ENCODE results near the gene DAND5. TPM values are rescaled to one million over a fixed set of nuclear protein-coding genes. Genes with fewer than 3 reads are reported as not detected.

DAND5 gene
- total and polyA plus RNA-seq, 10 of the 15 experiments (the other 5 are each of a cell fraction or from before 2014, with no cell fraction given), result 0.06 to 0.15 (median 0.12) TPM; not detected in 5

- TF ChIP-seq EZH2 (IDR thresholded peaks at IDR 0.05; ENCODE audit: borderline replicate concordance, control insufficient read depth, low read depth, low read length) (no peak), NBN (IDR thresholded peaks at IDR 0.05) (peak; percentile 99), IRF5 (IDR thresholded peaks at IDR 0.05; ENCODE audit: borderline replicate concordance) (no peak), SPI1 (IDR thresholded peaks at IDR 0.05; ENCODE audit: borderline replicate concordance, insufficient read depth, low read depth, low read length) (no peak), BMI1 (IDR thresholded peaks at IDR 0.05; ENCODE audit: borderline replicate concordance) (peak; percentile 9; the same call in 1 of the 2 replicates), RBBP5 (conservative IDR thresholded peaks at IDR 0.05) (no peak), POLR2AphosphoS5 (IDR thresholded peaks at IDR 0.05; ENCODE audit: low read length) (peak; percentile 95), SIN3A (IDR thresholded peaks at IDR 0.05; ENCODE audit: low read depth, low read length) (peak; percentile 84; the same call in 1 of the 2 replicates), CBX3 (IDR thresholded peaks at IDR 0.05; ENCODE audit: borderline replicate concordance, low read depth) (no peak), RAD51 (IDR thresholded peaks at IDR 0.05) (peak; percentile 96), SP1 (IDR thresholded peaks at IDR 0.05; ENCODE audit: low read depth, low read length) (peak; percentile 57), SMAD5 (IDR thresholded peaks at IDR 0.05; ENCODE audit: low read depth) (peak; percentile 82; the same call in 1 of the 2 replicates), FOS (IDR thresholded peaks at IDR 0.05; ENCODE audit: borderline replicate concordance, extremely low read depth, insufficient read length) (no peak), PRDM15 (CRISPR knock-in tag; IDR thresholded peaks at IDR 0.05) (peak; percentile 64), CBX5 (IDR thresholded peaks at IDR 0.05; ENCODE audit: low read depth) (no peak), DPF2 (IDR thresholded peaks at IDR 0.05) (peak; percentile 65; the same call in 1 of the 2 replicates), ESRRA (IDR thresholded peaks at IDR 0.05; ENCODE audit: low read length) (no peak), YY1 (IDR thresholded peaks at IDR 0.05; ENCODE audit: low read depth, low read length) (peak; percentile 99), MEF2A (IDR thresholded peaks at IDR 0.05; ENCODE audit: insufficient read depth, low read depth, low read length) (no peak)
- TF ChIP-seq, protein P1, sequence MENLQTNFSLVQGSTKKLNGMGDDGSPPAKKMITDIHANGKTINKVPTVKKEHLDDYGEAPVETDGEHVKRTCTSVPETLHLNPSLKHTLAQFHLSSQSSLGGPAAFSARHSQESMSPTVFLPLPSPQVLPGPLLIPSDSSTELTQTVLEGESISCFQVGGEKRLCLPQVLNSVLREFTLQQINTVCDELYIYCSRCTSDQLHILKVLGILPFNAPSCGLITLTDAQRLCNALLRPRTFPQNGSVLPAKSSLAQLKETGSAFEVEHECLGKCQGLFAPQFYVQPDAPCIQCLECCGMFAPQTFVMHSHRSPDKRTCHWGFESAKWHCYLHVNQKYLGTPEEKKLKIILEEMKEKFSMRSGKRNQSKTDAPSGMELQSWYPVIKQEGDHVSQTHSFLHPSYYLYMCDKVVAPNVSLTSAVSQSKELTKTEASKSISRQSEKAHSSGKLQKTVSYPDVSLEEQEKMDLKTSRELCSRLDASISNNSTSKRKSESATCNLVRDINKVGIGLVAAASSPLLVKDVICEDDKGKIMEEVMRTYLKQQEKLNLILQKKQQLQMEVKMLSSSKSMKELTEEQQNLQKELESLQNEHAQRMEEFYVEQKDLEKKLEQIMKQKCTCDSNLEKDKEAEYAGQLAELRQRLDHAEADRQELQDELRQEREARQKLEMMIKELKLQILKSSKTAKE (IDR thresholded peaks at IDR 0.05; ENCODE audit: low read depth, poor library complexity, severe bottlenecking), result no peak
- TF ChIP-seq, protein P2, sequence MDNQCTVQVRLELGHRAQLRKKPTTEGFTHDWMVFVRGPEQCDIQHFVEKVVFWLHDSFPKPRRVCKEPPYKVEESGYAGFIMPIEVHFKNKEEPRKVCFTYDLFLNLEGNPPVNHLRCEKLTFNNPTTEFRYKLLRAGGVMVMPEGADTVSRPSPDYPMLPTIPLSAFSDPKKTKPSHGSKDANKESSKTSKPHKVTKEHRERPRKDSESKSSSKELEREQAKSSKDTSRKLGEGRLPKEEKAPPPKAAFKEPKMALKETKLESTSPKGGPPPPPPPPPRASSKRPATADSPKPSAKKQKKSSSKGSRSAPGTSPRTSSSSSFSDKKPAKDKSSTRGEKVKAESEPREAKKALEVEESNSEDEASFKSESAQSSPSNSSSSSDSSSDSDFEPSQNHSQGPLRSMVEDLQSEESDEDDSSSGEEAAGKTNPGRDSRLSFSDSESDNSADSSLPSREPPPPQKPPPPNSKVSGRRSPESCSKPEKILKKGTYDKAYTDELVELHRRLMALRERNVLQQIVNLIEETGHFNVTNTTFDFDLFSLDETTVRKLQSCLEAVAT (IDR thresholded peaks at IDR 0.05), result 0 out of 2 replicates have a peak, but pooled peaks have one; percentile 60
- TF ChIP-seq, protein P3, sequence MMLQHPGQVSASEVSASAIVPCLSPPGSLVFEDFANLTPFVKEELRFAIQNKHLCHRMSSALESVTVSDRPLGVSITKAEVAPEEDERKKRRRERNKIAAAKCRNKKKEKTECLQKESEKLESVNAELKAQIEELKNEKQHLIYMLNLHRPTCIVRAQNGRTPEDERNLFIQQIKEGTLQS (IDR thresholded peaks at IDR 0.05; ENCODE audit: borderline replicate concordance, extremely low read depth, low read depth, low read length), result peak; percentile 92; the same call in 1 of the 2 replicates
Measured at GRCh38 chr19:12945479-12946091, 23.8 kb upstream of the DAND5 start, which contains the start of gene RAD23A (continued).

Data from GM12878 (cell line).